ENCODE results near the gene SLC44A5.

DNA sequence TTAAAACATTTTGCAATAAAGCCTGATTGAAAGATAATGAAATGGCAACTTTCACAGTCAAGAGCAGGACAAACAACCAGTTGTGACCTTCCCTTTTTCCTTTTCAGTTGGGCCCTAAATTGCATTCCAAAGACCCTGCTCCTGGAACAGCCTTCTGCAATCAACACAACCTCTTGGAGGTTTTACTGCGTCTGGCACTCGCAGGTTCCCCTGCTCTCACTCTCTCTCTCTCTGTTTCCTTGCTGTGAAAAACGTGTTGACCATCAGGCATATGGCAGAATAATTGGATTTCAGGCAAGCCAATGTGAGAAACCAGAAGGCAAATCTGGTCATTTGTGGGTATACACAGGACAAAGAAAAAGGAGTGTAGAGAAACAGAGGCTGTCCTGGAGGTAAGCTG lies 23.2 kb downstream of the SLC44A5 start:
- TF ChIP-seq, protein P1, sequence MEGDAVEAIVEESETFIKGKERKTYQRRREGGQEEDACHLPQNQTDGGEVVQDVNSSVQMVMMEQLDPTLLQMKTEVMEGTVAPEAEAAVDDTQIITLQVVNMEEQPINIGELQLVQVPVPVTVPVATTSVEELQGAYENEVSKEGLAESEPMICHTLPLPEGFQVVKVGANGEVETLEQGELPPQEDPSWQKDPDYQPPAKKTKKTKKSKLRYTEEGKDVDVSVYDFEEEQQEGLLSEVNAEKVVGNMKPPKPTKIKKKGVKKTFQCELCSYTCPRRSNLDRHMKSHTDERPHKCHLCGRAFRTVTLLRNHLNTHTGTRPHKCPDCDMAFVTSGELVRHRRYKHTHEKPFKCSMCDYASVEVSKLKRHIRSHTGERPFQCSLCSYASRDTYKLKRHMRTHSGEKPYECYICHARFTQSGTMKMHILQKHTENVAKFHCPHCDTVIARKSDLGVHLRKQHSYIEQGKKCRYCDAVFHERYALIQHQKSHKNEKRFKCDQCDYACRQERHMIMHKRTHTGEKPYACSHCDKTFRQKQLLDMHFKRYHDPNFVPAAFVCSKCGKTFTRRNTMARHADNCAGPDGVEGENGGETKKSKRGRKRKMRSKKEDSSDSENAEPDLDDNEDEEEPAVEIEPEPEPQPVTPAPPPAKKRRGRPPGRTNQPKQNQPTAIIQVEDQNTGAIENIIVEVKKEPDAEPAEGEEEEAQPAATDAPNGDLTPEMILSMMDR (IDR thresholded peaks at IDR 0.05) = no peak
- no peak for TF ChIP-seq POLR2A (IDR thresholded peaks at IDR 0.05; ENCODE audit: low read length)
- TF ChIP-seq, protein P2, sequence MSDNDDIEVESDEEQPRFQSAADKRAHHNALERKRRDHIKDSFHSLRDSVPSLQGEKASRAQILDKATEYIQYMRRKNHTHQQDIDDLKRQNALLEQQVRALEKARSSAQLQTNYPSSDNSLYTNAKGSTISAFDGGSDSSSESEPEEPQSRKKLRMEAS (IDR thresholded peaks at IDR 0.05) = no peak
- TF ChIP-seq EP300 (IDR thresholded peaks at IDR 0.05) = no peak
- TF ChIP-seq NFE2L2 (conservative IDR thresholded peaks at IDR 0.05; ENCODE audit: low read length) = no peak
- TF ChIP-seq, protein P3, sequence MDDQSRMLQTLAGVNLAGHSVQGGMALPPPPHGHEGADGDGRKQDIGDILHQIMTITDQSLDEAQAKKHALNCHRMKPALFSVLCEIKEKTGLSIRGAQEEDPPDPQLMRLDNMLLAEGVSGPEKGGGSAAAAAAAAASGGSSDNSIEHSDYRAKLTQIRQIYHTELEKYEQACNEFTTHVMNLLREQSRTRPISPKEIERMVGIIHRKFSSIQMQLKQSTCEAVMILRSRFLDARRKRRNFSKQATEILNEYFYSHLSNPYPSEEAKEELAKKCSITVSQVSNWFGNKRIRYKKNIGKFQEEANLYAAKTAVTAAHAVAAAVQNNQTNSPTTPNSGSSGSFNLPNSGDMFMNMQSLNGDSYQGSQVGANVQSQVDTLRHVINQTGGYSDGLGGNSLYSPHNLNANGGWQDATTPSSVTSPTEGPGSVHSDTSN (IDR thresholded peaks at IDR 0.05) = no peak
